DMS53 (cell line): ENCODE data around the gene SIGLEC1.
A peak's percentile ranks its signal among the peaks of the same experiment; 100 is the strongest.

Source experiments
- DNase-seq: peaks from one replicate; lab custom pipeline; 2025; lab: John Stamatoyannopoulos, UW

The SIGLEC1 gene

DNA sequence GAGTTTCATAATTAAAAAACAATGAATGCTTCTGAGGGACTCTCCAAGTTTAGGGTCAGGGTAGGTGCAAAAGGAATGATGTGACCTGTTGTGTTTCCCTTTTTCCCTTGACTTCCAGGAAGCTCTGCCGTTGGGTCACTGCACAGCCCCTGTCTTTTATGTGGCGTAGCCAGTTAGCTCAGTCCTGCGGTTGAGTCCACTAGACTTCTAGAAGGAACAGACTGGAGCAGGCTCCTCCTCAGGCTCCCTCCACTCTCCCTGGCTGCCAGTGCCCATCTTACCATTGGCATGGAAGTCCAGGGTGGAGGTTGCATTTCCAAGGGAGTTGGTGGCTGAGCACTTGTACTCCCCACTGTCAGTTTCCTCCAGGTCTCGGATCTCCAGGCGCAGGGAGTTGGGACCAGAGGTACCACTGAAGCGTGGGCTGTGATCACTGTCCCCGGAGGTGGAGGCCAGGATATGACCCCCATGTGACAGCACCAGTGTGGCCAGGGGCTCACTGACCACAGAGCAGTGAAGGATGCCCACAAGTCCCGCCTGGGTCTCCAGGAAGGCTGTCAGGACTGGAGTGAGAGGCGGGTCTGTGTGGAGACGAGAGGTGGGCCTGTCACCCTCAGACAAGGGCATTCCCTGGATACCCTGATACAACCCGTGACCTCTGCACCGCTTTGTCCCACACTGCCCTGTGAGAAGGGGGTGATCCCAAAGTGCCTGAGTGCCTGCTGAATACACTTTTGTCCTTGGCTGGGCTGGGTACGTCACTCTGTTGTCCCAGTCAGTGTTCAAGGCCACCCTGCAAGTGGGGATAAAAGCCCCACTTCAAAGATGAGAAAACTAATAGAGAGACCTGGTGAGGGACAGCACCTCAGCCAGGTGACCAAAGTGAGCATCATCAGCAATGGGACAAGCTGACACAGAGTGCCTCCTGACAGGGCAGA, 11.1 kb downstream of the SIGLEC1 start:
- DNase-seq, result no peak

DNA sequence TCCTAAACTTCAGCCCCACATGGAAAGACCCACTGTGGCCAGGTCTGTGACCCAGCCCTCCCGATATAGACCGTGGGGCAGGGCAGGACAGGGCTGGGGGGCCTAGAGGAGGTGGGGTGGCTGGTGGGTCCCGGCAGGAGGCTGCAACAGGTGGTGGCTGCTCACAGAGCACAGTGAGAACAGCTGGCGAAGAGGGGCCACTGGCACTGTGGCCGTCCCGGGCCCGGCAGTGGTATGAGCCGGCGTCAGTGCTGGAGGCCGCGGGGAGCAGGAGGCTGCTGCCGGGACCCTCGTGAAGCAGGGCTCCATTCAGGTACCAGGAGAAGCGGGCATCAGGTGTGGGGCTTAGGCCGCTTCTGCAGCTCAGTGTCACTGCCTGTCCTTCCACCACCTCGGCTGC, 13.4 kb downstream of the SIGLEC1 start:
- no peak for DNase-seq

DNA sequence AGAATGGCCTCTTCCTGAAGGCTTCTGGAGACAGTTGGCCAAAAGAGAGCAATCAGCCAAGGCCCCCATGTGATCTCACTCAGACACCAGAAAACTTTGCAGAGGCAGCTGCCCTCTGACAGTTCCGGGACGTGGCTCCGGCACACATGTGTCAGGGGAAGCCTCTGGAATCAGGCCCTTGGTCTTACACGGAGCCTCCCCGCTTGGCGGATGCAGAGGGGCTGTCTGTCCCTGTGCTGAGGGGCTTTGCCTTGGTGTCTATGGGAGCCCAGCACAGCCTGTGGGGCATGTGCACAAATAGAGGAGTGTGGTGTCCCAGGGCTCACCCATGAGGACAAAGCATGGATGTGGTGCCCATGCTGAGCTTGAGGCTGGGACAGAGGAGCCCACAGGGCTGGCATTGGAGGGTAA, 13.8 kb downstream of the SIGLEC1 start:
- DNase-seq, result no peak

DNA sequence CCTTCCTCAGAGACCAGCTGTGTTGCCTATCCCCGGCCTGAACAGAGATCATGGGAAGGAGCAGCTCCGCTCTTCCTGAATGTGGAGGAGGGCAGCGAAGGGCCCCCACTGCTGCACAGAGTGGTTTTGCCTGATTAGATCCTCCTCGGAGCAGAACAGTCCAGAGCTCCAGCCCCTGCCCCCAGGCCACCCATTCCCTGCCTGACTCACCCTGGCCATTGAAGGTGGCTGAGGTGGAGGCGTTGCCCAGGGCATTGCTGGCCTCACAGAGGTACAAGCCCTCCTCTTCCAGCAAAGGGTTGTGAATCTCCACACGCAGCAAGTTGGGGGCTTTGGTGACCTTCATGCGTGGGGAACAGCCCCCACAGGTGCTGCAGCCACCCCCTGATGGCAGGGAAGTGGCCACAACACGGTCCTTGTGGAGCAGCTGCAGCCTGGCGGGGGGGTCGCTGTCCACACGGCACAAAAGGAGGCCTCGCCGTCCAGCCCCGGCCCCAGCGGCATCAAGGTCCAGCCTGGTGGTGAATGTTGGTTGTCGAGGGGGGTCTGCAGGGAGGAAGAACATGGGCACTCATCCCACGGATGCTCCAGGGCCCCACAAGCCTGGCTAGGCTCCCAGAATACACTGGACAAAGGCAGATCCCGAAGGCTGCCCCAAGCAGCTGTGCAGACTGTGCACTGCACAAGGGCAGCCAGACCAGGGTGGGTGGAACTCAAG, 14.7 kb downstream of the SIGLEC1 start:
- DNase-seq, result no peak

DNA sequence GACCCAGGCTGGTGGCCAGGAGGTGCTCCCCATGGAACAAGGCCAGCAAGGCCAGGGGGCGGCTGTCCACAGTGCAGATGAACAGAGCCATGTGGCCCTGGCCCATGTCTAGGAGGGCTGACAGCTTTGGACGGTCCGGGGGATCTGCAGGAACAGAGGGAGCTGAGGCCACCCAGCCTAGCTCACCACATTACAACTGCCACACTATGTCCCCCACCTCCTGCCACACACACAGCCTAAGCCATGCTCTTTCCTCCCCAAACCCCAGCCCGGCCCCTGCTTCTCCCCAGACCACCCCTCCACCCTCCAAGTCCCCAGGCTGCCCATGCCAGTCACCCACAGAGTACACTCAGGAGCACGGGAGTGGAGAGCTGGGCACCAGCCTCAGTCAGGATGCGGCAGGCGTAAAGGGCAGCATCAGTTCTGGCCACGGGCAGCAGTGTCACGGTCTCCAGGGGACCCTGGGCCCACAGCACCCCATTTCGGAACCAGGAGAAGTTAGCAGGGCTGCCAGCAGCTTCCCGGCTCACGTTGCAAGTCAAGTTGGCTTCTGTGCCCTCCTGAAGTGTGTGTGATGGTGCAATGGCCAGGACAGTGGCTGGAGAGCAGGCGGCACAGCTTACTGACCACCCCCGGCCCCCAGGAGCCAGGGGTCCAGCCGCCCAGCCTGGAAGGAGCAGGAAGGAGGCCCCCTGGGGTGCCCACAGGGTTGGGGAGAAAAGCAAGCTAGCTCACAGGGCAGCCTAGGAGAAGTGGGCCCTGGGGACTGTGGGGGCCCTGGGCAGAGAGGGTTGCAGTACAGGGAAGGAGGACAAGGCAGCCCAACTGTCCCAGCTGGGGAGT, 15.4 kb downstream of the SIGLEC1 start:
- no peak for DNase-seq

DNA sequence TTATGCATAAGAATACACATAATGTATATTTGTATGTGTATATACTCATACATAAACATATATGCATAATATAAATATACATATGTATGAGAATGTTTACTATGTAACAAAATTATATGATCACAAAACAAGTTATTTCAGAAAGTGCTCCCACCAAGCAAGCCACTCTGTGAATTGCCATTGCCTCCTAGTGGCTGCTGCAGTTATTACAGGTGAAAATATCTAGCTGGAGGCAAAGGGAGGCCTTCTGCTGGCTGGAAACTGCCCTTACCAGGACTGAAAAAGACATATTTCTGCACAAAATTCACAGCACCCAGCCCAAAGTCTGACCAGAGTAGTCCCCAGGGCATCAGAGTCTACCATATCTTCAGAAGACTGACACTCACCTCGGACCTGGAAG, 16.2 kb downstream of the SIGLEC1 start:
- DNase-seq, result peak; percentile 31

DNA sequence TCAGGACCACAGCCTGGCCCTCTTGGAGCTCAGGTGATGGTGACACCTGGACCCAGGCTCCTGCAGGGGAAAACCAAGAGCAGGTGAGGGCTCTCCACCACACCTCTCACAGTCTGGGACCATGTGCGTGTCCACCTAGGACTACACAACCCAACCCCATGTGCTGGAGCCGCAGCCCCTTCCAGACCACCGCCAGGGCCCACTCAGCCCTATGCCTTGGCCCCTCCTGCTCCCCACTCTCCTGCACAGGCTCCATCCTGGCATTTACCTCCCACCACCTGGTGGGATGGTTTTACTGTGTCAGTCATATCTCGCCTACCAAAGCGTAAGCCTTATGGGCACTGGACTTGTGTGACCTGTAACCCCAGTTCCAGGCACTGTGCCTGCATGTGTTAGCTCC, 17.5 kb downstream of the SIGLEC1 start:
- DNase-seq, result no peak

DNA sequence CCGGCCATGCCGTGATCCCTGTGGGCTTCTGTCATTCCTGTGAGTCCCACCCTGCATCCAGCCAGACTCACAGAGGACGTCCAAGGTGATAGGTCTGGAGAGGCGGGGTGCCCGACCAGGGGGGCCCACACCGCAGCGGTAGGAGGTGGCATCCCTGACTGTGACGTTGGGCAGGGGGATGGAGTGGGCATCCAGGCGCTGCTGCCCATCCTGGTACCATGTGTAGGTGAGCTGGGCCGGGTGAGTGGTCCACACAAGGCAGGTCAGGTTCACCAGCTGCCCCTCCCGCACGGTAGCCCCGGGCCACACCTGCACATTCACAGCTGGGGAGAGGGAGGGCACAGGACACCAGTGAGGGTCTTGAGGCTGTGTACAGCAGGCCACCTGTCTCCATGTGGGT, 19.0 kb downstream of the SIGLEC1 start:
- no peak for DNase-seq

DNA sequence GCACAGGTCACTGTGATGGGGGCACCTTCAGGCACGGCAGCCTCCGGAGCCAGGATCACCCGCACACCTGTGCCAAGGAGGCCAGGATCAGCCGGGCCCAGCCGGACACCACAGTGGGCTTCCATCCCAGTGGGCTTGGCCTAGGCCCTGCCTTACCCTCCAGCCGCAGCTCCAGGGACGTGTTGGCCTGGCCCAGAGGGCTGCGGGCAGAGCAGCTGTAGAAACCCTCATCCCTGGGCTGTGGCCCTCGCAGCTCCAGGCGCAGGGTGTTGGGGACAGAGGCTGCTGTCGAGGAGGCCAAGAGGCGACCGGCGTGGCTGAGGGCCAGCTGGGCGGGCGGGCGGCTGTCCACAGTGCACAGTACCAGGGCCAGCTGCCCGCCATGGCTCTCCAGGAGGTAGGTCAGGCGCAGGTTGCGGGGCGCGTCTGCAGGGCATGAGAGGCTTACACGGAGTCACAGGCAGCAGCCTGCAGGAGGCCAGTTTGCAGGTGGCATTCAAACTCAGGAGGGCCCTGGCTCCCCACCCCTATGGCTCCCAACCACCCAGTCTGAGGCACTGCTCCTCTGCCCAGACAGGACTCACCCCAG, 19.6 kb downstream of the SIGLEC1 start:
- DNase-seq, result no peak

DNA sequence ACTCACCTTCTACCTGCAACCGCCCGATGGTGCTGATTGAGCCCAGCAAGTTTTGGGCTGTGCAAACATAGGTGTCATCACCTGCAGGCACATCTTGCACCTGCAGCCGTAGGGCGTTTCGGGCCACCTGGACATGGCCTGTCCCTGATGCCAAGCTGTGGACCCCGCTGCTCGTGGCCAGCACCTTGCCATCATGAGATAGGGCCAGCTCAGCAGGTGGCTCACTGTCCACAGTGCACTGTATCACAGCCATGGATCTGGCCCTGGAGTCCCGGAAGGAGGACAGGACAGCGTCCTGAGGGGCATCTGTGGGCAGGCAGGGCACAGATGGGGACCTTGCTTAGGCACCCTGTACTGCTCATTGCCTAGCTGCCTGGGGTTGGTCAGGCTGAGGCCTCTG, 20.5 kb downstream of the SIGLEC1 start:
- DNase-seq, result no peak

DNA sequence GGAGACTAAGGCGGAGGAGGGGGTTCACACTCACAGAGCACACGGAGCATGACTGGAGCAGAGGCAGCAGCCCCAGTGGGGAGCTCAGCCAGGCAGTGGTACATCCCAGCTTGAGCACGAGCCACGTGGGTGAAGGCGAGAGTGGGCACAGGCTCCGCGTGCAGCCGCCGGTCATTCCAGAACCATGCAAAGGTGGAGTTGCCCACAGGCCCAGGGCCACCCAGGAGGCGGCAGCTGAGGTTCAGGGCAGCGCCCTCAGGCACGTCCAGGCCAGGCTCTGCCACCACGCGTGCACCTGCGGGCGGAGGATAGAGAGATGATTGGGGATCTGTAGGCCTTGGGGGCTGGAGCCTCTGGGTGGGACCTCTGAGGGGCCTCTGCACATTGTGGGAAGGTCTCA, 21.1 kb downstream of the SIGLEC1 start:
- no peak for DNase-seq

DNA sequence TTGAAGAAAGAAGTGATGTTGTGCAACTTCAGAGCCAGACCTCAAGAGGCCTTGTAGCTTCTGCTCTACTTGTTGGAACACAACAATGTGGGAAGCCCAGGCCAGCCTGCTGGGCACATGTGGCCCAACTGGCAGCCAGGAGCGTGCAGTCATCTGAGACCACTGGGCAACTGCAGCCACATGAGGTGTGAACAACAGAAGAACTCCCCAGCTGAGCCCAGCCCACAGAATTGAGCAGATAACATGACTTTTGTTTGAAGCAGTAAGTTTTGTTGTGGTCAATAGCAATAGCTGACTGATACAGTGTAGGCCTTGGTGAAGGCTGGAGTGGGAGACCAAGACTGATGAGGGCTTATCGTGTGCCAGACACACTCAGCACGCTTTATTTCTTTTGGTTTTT, 22.0 kb downstream of the SIGLEC1 start:
- no peak for DNase-seq

DNA sequence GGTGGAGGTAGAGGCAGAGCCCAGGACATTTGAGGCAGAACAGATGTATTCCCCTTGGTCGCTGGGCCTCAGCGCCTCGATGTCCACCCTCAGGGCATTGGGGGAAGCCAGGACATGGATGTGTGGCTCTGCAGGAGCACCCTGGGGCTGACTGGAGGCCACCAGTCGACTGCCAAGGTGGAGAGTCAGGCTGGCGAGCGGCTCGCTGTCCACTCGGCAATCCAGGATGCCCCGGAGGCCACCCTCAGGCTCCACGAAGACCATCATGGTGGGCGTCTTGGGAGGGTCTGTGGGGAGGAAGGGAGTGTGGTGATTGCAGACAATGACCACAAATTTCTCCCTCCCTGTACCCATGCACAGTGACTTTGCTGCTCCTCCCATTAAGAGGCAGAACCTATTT, 22.4 kb downstream of the SIGLEC1 start:
- no peak for DNase-seq

DNA sequence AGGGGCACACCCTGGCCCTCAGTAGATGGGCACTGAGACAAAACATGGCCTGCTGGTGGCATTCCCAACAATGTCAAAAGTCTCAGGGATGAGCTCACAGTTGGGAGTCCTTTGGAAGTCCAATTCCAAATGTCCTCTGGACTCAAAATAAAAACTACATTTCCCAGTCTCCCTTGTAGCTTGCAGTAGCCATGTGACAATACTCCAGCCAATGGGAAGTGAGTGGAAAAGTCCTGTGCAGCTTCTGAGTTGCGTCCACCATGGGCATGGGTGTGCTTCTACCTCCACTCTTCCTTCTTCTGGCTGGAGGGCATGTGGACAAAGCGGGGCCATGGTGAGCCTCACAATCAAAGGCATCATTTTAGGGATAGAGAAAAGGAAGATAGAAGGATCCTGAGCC, 24.7 kb downstream of the SIGLEC1 start:
- DNase-seq, result peak; percentile 23

DNA sequence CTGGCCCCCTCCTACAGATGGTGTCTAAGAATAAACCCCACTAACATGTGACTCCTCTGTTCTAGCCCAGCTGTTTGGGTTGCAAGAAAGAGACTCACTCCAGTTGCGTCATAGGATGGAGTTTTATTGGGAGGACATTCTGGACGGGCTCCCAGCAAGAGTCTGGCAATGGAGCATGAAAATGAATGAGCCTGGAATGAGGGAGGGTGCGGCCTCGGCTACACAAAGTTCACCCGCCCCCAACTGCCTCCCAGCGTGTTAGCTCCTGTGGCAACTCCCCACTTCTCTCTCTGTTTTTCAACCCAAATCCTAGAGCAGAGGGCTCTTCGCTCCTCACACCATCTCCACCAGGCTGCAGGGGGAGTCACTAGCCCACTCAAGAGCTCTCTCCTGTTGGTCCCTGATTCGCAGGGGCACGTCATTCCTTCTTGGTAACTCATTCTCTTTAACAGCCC, 25.5 kb downstream of the SIGLEC1 start:
- no peak for DNase-seq

DNA sequence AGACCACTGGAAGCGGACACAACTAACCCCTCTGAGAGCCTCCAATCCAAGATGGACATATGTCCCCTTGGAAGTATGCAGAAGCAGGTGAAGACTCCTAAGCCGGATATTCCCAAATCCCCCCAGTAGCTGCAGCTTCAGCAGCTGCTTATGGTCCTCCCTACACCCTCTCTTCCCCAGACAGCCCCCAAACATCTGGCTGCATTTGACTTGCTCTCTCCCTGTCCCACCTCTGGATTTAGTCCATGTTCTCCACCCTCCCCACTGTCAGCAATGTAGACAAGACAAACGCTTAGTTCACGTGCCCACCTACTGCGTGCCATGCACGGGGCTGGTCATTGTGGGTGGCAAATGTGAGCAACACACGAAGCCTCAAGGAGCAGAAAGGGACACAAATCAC, 26.0 kb downstream of the SIGLEC1 start:
- DNase-seq, result no peak

DNA sequence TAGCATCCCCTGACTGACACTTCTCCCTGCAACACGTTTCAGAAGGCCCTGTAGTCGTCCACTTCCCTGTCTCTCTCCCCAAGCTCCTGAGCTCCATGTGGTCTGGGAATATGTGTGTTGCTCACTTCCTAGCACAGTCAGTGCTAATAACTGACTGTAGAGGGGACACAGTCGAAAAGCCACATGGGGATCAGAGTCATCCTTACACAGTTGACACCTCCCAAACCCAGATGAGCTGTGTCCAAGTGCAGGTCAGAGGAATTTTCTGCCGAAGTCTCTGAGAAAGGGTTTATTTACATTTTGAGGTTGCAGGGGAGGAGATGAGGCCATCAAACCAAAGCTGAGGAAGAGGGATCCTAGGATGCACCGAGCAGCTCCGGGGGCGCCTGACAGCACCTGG, 27.1 kb downstream of the SIGLEC1 start:
- no peak for DNase-seq

DNA sequence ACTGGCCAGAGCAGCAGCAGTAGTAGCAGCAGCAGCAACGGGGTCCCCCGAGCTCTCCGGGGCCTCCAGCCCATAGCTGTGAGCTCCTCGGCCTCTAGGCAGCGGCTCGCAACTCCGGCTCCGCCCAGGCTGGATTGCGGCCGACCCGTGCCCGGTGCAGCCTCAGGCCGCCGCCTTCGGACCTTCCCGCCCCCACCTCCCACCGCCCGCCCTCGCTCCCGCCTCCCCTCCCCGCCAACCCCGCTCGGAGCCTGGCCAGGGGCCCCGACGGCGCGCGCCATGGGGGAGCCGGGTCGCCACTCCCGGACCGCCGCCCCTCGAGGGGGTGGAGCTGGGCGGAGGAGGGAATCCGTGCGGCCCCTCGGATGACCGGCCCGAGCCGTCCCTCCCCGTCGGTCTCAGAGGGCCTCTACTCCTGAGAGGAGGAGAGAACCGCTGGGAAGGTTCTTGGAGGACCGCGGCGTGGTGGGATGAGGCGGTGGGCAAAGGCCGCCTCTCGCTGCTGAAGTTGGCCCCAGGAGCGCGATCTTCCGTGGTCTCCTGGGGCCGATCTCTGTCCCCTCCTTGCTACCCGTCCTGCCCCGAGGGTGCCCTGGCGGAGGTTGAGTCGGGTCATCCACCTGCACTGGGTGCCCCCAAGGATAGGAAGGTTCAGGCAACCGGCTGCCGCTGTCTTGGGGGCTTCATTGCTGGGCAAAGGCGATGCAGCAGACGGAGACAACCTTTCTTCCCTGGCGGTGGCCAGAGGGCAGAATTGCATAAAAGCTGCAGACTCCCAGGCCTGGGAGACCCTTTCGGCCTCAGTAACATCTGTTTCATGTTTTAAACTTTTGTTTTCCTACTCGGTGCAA, 30.2 kb downstream of the SIGLEC1 start, which contains the start of gene ADAM33:
ADAM33 (minus strand) TSS at position 80 of the 851 bp plus-strand sequence; CDS start at position 74, 6 bp downstream.
- peak; percentile 36 for DNase-seq

DNA sequence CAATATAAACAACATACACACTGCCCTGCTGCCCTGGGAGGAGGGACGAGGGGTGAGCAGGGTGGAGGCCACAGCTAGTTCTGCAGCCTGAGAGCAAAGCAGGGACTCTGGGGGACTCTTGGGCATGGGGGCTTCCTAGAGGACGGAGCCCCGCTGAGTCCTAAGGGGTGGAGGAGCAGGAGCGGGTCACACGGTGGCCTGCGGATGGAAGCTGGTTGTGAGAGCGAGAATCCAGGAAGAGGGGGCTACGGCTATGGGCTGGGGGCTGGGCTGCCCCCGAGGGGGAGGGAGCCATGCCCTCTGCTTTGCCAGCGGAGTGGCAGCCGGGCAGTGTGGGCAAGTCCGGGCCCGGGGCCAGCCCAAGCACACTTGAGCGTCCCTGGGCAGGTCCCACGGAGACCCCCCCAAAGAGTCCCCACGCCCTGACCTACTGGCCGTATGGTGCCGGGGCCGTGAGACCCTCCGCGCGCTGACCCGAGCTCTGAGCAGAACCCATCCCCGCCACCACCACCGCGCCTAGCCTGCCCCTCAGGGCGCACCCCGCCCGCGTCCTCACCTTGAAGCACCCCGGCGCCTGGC, 31.0 kb downstream of the SIGLEC1 start:
- no peak for DNase-seq

DNA sequence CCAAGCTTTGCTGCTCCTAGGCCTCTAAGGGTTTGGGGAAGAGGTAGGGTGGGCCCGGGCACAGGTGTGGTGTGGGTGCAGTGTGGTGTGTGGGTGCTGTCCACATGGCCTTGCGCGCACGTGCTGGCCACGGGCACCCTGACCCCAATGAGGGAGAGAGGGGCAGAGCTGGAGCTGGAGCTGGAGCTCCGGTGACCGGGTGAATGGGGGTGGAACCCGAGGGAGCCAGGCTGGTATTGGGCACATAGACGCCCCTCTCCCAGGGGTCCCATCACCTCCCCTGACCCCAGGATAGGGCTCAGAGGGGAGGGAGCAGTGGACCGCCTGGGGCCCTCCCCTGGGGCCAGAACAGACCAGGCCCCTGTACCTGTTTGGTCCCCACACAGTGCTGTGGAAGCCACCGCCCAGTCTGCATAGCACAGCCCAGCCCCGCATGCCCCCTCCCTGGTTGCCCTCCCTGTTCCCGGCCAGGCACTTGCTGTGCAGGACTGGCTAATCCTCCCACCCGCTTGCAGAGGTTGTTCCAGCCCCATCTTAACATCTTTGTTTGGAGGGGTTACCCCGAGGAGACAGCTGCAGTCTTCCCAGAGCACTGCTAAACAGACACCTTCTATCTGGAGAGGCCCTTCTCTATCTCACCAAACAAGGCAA, 31.6 kb downstream of the SIGLEC1 start:
- DNase-seq, result no peak
